ENCODE data around the gene PIM3. TPM values are rescaled to one million over a fixed set of nuclear protein-coding genes. Genes with fewer than 3 reads are reported as not detected.

Gene PIM3
- total RNA-seq, 1 experiment from 2014 or later, result 42.9 TPM

DNA sequence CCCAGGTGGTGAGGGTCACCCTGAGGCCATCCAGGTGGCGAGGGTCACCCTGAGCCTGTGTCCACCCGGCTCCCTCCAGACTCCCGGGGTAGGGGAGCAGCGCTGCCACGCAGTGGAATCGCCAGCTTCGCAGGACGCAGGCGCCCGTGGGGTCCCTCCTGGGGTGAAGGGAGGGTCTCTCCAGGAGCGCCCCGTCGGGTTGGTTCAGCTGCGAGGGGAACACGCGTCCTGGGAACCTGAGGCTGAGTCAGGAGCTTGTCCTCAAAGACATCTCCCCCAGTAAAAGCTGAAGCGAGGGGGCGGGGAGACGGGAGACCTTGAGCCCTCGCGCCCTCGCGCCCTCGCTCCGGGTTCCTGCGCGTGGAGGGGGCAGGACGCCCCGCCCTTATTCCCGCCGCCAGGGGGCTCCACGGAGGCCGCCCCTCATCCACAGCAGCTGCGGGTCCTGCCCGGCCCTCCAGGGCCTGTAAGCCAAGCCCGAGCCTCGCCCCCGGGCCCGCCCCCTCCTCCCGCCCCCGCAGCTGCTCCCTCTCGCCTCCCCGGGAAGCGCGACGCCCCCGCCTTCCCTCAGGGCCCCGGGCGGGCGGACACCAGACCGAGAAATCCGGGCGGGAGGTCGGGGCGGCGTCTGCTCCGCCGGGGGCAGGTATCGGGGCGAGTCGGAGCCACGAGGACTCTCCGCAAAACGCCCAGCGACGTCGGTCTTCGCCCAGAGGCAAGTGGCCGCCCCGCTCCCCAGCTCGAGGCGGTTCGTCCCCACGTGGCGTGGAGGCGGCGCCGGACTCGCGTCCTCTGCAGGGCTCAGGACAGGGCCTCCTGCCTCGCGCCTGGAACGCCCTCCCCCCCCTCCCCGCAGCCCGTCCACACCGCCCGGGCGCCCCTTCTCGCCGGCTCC, 22.8 kb downstream of the PIM3 start:
- Mint-ChIP-seq H3K4me3 (peak overlapping the region; percentile 41; the same call in 1 of the 2 replicates), H3K27ac (no peak overlapping the region), H3K27me3 (ENCODE audit: low read depth) (peaks cover 43% of the 10 kb centered on the region), H3K4me1 (peaks cover 3% of the 10 kb centered on the region; the same call in 1 of the 2 replicates), H3K36me3 (peaks cover 7% of the 10 kb centered on the region), H3K9me3 (peaks cover 17% of the 10 kb centered on the region)
- ATAC-seq (peak; percentile 87), DNase-seq (ENCODE audit: low spot score) (peak; percentile 66)
- ChIA-PET POLR2A (no interaction called here), CTCF (interaction anchor here (0.6 to 6.8 kb wide), 24 partner anchors 10 to 416 kb away, joined by 3 to 62 read pairs (median 4); partner anchors contain the start of genes IL17REL and MLC1)
- TF ChIP-seq, protein P1, sequence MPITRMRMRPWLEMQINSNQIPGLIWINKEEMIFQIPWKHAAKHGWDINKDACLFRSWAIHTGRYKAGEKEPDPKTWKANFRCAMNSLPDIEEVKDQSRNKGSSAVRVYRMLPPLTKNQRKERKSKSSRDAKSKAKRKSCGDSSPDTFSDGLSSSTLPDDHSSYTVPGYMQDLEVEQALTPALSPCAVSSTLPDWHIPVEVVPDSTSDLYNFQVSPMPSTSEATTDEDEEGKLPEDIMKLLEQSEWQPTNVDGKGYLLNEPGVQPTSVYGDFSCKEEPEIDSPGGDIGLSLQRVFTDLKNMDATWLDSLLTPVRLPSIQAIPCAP (CRISPR knock-in tag; IDR thresholded peaks at IDR 0.05), result peak; percentile 45; the same call in 1 of the 2 replicates
- TF ChIP-seq NR3C1 (CRISPR knock-in tag; conservative IDR thresholded peaks at IDR 0.05; ENCODE audit: low read depth) (no peak), GABPB1 (CRISPR knock-in tag; IDR thresholded peaks at IDR 0.05) (no peak), IRF2 (CRISPR knock-in tag; IDR thresholded peaks at IDR 0.05; ENCODE audit: borderline replicate concordance, low read depth) (no peak), NR2C2 (CRISPR knock-in tag; IDR thresholded peaks at IDR 0.05) (no peak), CBFB (CRISPR knock-in tag; IDR thresholded peaks at IDR 0.05; ENCODE audit: low read depth) (no peak), FOXP1 (CRISPR knock-in tag; IDR thresholded peaks at IDR 0.05; ENCODE audit: borderline replicate concordance) (peak; percentile 51; the same call in 1 of the 2 replicates), SMAD4 (CRISPR knock-in tag; IDR thresholded peaks at IDR 0.05) (no peak), FOXJ3 (CRISPR knock-in tag; IDR thresholded peaks at IDR 0.05; ENCODE audit: borderline replicate concordance) (no peak), ESRRA (CRISPR knock-in tag; IDR thresholded peaks at IDR 0.05; ENCODE audit: borderline replicate concordance) (peak; percentile 73; the same call in 1 of the 2 replicates), ZNF416 (CRISPR knock-in tag; IDR thresholded peaks at IDR 0.05) (no peak), ATF1 (CRISPR knock-in tag; IDR thresholded peaks at IDR 0.05) (no peak), OVOL2 (CRISPR knock-in tag; IDR thresholded peaks at IDR 0.05; ENCODE audit: borderline replicate concordance) (no peak), FOXK1 (CRISPR knock-in tag; IDR thresholded peaks at IDR 0.05) (no peak), NR1H2 (CRISPR knock-in tag; IDR thresholded peaks at IDR 0.05) (no peak), ZNF121 (CRISPR knock-in tag; IDR thresholded peaks at IDR 0.05) (no peak)
- TF ChIP-seq, protein P2, sequence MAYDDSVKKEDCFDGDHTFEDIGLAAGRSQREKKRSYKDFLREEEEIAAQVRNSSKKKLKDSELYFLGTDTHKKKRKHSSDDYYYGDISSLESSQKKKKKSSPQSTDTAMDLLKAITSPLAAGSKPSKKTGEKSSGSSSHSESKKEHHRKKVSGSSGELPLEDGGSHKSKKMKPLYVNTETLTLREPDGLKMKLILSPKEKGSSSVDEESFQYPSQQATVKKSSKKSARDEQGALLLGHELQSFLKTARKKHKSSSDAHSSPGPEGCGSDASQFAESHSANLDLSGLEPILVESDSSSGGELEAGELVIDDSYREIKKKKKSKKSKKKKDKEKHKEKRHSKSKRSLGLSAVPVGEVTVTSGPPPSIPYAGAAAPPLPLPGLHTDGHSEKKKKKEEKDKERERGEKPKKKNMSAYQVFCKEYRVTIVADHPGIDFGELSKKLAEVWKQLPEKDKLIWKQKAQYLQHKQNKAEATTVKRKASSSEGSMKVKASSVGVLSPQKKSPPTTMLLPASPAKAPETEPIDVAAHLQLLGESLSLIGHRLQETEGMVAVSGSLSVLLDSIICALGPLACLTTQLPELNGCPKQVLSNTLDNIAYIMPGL (CRISPR knock-in tag; IDR thresholded peaks at IDR 0.05), result peak; percentile 32; the same call in 1 of the 2 replicates
- TF ChIP-seq, protein P3, sequence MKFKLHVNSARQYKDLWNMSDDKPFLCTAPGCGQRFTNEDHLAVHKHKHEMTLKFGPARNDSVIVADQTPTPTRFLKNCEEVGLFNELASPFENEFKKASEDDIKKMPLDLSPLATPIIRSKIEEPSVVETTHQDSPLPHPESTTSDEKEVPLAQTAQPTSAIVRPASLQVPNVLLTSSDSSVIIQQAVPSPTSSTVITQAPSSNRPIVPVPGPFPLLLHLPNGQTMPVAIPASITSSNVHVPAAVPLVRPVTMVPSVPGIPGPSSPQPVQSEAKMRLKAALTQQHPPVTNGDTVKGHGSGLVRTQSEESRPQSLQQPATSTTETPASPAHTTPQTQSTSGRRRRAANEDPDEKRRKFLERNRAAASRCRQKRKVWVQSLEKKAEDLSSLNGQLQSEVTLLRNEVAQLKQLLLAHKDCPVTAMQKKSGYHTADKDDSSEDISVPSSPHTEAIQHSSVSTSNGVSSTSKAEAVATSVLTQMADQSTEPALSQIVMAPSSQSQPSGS (CRISPR knock-in tag; IDR thresholded peaks at IDR 0.05; ENCODE audit: borderline replicate concordance, low read depth), result no peak
- TF ChIP-seq, protein P4, sequence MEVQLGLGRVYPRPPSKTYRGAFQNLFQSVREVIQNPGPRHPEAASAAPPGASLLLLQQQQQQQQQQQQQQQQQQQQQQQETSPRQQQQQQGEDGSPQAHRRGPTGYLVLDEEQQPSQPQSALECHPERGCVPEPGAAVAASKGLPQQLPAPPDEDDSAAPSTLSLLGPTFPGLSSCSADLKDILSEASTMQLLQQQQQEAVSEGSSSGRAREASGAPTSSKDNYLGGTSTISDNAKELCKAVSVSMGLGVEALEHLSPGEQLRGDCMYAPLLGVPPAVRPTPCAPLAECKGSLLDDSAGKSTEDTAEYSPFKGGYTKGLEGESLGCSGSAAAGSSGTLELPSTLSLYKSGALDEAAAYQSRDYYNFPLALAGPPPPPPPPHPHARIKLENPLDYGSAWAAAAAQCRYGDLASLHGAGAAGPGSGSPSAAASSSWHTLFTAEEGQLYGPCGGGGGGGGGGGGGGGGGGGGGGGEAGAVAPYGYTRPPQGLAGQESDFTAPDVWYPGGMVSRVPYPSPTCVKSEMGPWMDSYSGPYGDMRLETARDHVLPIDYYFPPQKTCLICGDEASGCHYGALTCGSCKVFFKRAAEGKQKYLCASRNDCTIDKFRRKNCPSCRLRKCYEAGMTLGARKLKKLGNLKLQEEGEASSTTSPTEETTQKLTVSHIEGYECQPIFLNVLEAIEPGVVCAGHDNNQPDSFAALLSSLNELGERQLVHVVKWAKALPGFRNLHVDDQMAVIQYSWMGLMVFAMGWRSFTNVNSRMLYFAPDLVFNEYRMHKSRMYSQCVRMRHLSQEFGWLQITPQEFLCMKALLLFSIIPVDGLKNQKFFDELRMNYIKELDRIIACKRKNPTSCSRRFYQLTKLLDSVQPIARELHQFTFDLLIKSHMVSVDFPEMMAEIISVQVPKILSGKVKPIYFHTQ (CRISPR knock-in tag; IDR thresholded peaks at IDR 0.05), result no peak
- TF ChIP-seq, protein P5, sequence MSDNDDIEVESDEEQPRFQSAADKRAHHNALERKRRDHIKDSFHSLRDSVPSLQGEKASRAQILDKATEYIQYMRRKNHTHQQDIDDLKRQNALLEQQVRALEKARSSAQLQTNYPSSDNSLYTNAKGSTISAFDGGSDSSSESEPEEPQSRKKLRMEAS (CRISPR knock-in tag; IDR thresholded peaks at IDR 0.05), result peak; percentile 56; the same call in 1 of the 2 replicates
- TF ChIP-seq, protein P6, sequence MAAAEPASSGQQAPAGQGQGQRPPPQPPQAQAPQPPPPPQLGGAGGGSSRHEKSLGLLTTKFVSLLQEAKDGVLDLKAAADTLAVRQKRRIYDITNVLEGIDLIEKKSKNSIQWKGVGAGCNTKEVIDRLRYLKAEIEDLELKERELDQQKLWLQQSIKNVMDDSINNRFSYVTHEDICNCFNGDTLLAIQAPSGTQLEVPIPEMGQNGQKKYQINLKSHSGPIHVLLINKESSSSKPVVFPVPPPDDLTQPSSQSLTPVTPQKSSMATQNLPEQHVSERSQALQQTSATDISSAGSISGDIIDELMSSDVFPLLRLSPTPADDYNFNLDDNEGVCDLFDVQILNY (CRISPR knock-in tag; IDR thresholded peaks at IDR 0.05), result 0 out of 2 replicates have a peak, but pooled peaks have one; percentile 22
- TF ChIP-seq, protein P7, sequence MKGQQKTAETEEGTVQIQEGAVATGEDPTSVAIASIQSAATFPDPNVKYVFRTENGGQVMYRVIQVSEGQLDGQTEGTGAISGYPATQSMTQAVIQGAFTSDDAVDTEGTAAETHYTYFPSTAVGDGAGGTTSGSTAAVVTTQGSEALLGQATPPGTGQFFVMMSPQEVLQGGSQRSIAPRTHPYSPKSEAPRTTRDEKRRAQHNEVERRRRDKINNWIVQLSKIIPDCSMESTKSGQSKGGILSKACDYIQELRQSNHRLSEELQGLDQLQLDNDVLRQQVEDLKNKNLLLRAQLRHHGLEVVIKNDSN (CRISPR knock-in tag; IDR thresholded peaks at IDR 0.05), result peak; percentile 44
- TF ChIP-seq, protein P8, sequence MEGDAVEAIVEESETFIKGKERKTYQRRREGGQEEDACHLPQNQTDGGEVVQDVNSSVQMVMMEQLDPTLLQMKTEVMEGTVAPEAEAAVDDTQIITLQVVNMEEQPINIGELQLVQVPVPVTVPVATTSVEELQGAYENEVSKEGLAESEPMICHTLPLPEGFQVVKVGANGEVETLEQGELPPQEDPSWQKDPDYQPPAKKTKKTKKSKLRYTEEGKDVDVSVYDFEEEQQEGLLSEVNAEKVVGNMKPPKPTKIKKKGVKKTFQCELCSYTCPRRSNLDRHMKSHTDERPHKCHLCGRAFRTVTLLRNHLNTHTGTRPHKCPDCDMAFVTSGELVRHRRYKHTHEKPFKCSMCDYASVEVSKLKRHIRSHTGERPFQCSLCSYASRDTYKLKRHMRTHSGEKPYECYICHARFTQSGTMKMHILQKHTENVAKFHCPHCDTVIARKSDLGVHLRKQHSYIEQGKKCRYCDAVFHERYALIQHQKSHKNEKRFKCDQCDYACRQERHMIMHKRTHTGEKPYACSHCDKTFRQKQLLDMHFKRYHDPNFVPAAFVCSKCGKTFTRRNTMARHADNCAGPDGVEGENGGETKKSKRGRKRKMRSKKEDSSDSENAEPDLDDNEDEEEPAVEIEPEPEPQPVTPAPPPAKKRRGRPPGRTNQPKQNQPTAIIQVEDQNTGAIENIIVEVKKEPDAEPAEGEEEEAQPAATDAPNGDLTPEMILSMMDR (IDR thresholded peaks at IDR 0.05), result peak; percentile 80
- TF ChIP-seq, protein P9, sequence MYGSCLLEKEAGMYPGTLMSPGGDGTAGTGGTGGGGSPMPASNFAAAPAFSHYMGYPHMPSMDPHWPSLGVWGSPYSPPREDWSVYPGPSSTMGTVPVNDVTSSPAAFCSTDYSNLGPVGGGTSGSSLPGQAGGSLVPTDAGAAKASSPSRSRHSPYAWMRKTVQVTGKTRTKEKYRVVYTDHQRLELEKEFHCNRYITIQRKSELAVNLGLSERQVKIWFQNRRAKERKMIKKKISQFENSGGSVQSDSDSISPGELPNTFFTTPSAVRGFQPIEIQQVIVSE (CRISPR knock-in tag; IDR thresholded peaks at IDR 0.05; ENCODE audit: borderline replicate concordance), result no peak
